GM19395 (cell line): ENCODE measurements around the gene IRAK3.

ENCODE experiments used
- ATAC-seq: cut with Tn5 transposase; IDR thresholded peaks from one replicate; pipeline ENCODE4 v1.9.1; 2021; ENCODE audit warnings: mild to moderate bottlenecking, moderate library complexity; ENCODE audit not compliant: unreplicated experiment

Gene IRAK3

GRCh38 chr12:66301944-66302826 is 113.2 kb downstream of the IRAK3 start, which contains the start of gene HELB:
Gene HELB (plus strand): TSS chr12:66302493. CDS start chr12:66302604, 111 bp downstream.
- peak; percentile 89 for ATAC-seq

DNA sequence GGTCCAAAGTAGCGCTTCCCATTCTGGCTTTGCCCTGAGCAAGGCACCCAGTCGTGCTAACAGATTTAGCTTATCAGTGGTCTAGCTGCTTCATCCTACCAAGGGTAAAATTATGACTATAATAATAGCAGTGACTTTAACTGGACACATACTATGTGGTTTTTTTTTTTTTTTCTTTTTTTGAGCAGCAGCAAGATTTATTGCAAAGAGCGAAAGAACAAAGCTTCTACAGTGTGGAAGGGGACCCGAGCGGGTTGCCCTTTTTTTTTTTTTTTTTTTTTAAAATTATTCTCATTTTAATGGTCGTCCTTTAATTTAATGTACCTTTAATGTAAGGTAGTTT is 113.8 kb downstream of the IRAK3 start:
- no peak for ATAC-seq

GRCh38 chr12:66303316-66303804 is 114.3 kb downstream of the IRAK3 start:
- ATAC-seq: peak; percentile 61
